ENCODE results near the gene TMEM245.

- no peak for TF ChIP-seq GATA2 (IDR thresholded peaks at IDR 0.05; ENCODE audit: low read depth, low read length)
- no peak for TF ChIP-seq GATA3 (IDR thresholded peaks at IDR 0.05; ENCODE audit: low read depth, low read length)
Observed at GRCh38 chr9:109050444-109050843, 69.3 kb downstream of the TMEM245 start.

Measured in SH-SY5Y (cell line).